Type B pancreatic cell (in vitro differentiated cells): ENCODE data around the gene FOXL2NB. TPM values are rescaled to one million over a fixed set of nuclear protein-coding genes. Genes with fewer than 3 reads are reported as not detected.

Experiments used
- DNase-seq: peaks from one replicate; pipeline ENCODE4 v3.0.0; 2021; ENCODE audit warnings: mixed read lengths; ENCODE audit not compliant: unreplicated experiment; ENCODE audit errors: extremely low spot score
- H3K27ac Mint-ChIP-seq: 2 replicates; pipeline ENCODE4 v1.8.0; 2021; ENCODE audit warnings: mild to moderate bottlenecking, mixed read lengths
- H3K27me3 Mint-ChIP-seq: 2 replicates; pipeline ENCODE4 v1.8.0; 2021; ENCODE audit warnings: mixed read lengths
- H3K36me3 Mint-ChIP-seq: 2 replicates; pipeline ENCODE4 v1.8.0; 2021; ENCODE audit warnings: mixed read lengths
- H3K4me1 Mint-ChIP-seq: one replicate; pipeline ENCODE4 v1.8.0; 2021; ENCODE audit warnings: mixed read lengths; ENCODE audit not compliant: unreplicated experiment
- H3K4me3 Mint-ChIP-seq: 2 replicates; pipeline ENCODE4 v1.8.0; 2021; ENCODE audit warnings: mild to moderate bottlenecking, mixed read lengths
- H3K9me3 Mint-ChIP-seq: 2 replicates; pipeline ENCODE4 v1.8.0; 2021; ENCODE audit warnings: mixed read lengths
- CTCF ChIP-seq: fragments of 200-600 bp; sonication (generic); conservative IDR thresholded peaks from 2 replicates; pipeline ENCODE4 v1.5.0; 2021; ENCODE audit warnings: antibody characterized with exemption, mild to moderate bottlenecking
- total RNA-seq: library from RNA; stranded (reverse); gene quantifications from 2 replicates; pipeline ENCODE4 v1.2.1, GENCODE V29; 2021; ENCODE audit warnings: low replicate concordance

The FOXL2NB gene
- total RNA-seq, 1 donor from 2014 or later = 0.34 TPM

DNA sequence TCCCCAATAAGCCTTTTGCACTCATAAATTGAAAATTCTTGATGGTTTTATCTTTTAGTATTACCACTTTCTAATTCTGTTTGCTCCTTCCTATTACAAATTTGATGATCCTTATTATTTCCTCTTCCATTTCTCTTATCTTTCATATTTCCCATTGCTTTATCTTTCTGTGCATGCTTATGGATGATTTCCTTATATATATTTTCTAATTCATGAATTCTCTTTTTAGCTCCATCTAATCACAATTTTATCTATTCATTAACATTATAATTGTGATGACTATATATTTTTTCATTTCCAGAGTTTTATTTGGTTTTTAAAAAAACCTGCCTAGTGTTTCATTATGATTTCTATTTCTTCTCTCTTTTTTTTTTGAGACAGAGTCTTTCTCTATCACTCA lies 17.9 kb downstream of the FOXL2NB start:
- Mint-ChIP-seq H3K9me3 (peaks cover 11% of the 10 kb centered on the region), H3K4me3 (no peak overlapping the region)

GRCh38 chr3:138971766-138972320 lies 24.8 kb downstream of the FOXL2NB start:
- no peak for TF ChIP-seq CTCF
- Mint-ChIP-seq H3K36me3 (no peaks in the 10 kb centered on the region), H3K9me3 (no peaks in the 10 kb centered on the region), H3K4me3 (no peak overlapping the region), H3K27me3 (peaks cover 31% of the 10 kb centered on the region), H3K4me1 (no peaks in the 10 kb centered on the region), H3K27ac (no peak overlapping the region)
- DNase-seq = no peak

More for the DNA sequence above, 17.9 kb downstream of the FOXL2NB start:
- Mint-ChIP-seq H3K27me3 (peaks cover 60% of the 10 kb centered on the region), H3K27ac (no peak overlapping the region), H3K36me3 (no peaks in the 10 kb centered on the region), H3K4me1 (no peaks in the 10 kb centered on the region)
- no peak for DNase-seq
- TF ChIP-seq CTCF = no peak

DNA sequence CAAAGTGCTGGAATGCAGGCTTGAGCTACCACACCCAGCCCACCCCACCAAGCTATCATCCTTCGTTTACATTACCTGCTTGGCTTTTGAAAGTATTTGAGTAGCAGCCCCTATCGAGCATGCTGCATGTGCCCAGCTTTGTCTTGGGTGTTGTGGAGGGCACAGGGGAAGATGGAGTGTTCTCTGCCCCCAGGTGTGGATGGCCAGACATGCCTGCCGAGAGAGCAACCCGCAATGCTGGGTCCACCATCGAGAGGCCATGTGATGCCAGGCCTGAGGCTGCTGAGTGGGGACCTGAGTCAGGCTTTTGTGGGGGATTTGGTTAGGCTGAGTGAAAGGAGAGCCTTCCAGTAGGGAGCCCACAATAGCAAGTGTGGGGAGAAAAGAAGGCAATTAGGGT lies 25.9 kb downstream of the FOXL2NB start:
- no peaks in the 10 kb centered on the region for H3K4me1 Mint-ChIP-seq
- H3K9me3 Mint-ChIP-seq = no peaks in the 10 kb centered on the region
- no peak overlapping the region for H3K27ac Mint-ChIP-seq
- no peak overlapping the region for H3K4me3 Mint-ChIP-seq
- peaks cover 28% of the 10 kb centered on the region for H3K27me3 Mint-ChIP-seq
- no peak for TF ChIP-seq CTCF
- H3K36me3 Mint-ChIP-seq = no peaks in the 10 kb centered on the region
- no peak for DNase-seq

- H3K27me3 Mint-ChIP-seq = peaks cover 22% of the 10 kb centered on the region
- no peak for DNase-seq
- H3K36me3 Mint-ChIP-seq = no peaks in the 10 kb centered on the region
- H3K4me1 Mint-ChIP-seq = no peaks in the 10 kb centered on the region
- TF ChIP-seq CTCF = no peak
- H3K27ac Mint-ChIP-seq = no peak overlapping the region
- no peaks in the 10 kb centered on the region for H3K9me3 Mint-ChIP-seq
- H3K4me3 Mint-ChIP-seq = no peak overlapping the region
These were observed 27.4 kb downstream of the FOXL2NB start for GRCh38 chr3:138974462-138974861.

DNA sequence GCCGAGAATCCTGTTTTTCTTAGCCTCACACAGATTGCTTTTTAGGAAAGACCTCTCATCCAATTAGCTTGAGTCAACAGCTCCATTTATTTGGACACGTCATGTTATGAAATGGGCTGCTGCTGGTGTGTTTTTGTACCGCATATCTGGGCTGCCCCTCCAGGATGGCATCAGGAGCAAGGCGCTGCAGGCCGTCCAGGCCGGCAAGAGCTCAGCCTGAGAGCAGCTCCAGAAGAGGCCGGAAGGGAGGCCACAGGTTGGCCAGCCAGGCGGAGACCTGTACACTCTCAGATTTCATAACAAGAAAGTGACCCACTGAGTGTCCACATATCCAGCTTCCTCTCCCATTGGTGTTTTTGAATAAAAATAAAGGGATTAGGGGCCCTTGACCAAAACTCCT lies 28.3 kb downstream of the FOXL2NB start:
- no peak overlapping the region for H3K4me3 Mint-ChIP-seq
- H3K9me3 Mint-ChIP-seq = no peaks in the 10 kb centered on the region
- no peak overlapping the region for H3K27ac Mint-ChIP-seq
- H3K27me3 Mint-ChIP-seq = peaks cover 14% of the 10 kb centered on the region
- no peak for DNase-seq
- no peaks in the 10 kb centered on the region for H3K4me1 Mint-ChIP-seq
- no peak for TF ChIP-seq CTCF
- no peaks in the 10 kb centered on the region for H3K36me3 Mint-ChIP-seq

DNA sequence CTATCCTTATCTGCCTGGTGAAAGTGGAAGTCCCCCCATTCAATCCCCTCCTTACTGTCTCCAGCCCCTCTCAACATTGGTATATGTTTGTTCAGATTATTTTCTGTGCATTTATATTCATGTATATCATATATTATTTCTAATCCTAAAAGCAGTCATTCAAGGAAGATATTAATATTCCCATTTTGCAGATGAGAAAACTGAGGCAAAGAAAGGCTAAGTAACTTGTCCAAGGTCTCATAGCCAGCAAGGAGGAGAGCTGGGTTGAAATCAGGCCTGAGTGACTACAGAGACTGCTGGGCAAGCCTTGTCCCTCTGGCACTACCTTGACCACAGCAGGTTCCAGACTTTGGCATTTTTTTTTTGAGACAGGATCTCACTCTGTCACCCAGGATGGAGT lies 29.0 kb downstream of the FOXL2NB start:
- H3K27ac Mint-ChIP-seq = no peak overlapping the region
- H3K9me3 Mint-ChIP-seq = no peaks in the 10 kb centered on the region
- H3K27me3 Mint-ChIP-seq = peaks cover 11% of the 10 kb centered on the region
- H3K36me3 Mint-ChIP-seq = no peaks in the 10 kb centered on the region
- no peak for DNase-seq
- TF ChIP-seq CTCF = no peak
- H3K4me3 Mint-ChIP-seq = no peak overlapping the region
- H3K4me1 Mint-ChIP-seq = no peaks in the 10 kb centered on the region
